GM13977 (cell line): ENCODE measurements around the gene MYO5B.

ENCODE experiments used
- DNase-seq: peaks from one replicate; pipeline ENCODE4 v3.0.0; 2012; ENCODE audit warnings: low spot score
- CTCF ChIP-seq: IDR thresholded peaks from 2 replicates; pipeline ENCODE4 v1.5.1; 2012; ENCODE audit warnings: mild to moderate bottlenecking, control low read depth; ENCODE audit not compliant: insufficient read depth; ENCODE audit errors: extremely low read depth, missing control alignments
- in situ Hi-C: fragments of 300-500 bp; cut with MboI; formaldehyde crosslinking; loops from one replicate; pipeline ENCODE4 v1.12.0; 2022; ENCODE audit warnings: low sequenced_read_pairs, low pct_unique_long_range_greater_than_20kb, mixed read lengths, inconsistent platforms; ENCODE audit not compliant: unreplicated experiment

MYO5B gene

GRCh38 chr18:50080316-50080715, 114.6 kb downstream of the MYO5B start:
- no peak for DNase-seq
- in situ Hi-C loops, result no loop called here
- TF ChIP-seq CTCF, result no peak

- in situ Hi-C loops, result no loop called here
These were observed 115.2 kb downstream of the MYO5B start for GRCh38 chr18:50079571-50080295.

GRCh38 chr18:50076277-50076676, 118.7 kb downstream of the MYO5B start:
- TF ChIP-seq CTCF, result no peak
- no peak for DNase-seq
- in situ Hi-C loops, result no loop called here

More at GRCh38 chr18:50079571-50080295, 115.2 kb downstream of the MYO5B start:
- no peak for DNase-seq
- TF ChIP-seq CTCF, result no peak

- in situ Hi-C loops, result no loop called here
- DNase-seq, result no peak
- no peak for TF ChIP-seq CTCF
These were observed 119.2 kb downstream of the MYO5B start for GRCh38 chr18:50075772-50076171.

GRCh38 chr18:50074404-50074803, 120.5 kb downstream of the MYO5B start:
- in situ Hi-C loops, result no loop called here
- TF ChIP-seq CTCF, result no peak
- DNase-seq, result no peak

- no peak for TF ChIP-seq CTCF
- no peak for DNase-seq
- in situ Hi-C loops, result no loop called here
These were observed 121.6 kb downstream of the MYO5B start for GRCh38 chr18:50073319-50073718.
